Right ventricle myocardium superior (tissue), 1 donor: ENCODE results near the gene GRB10. TPM values are rescaled to one million over a fixed set of nuclear protein-coding genes. Genes with fewer than 3 reads are reported as not detected.

Experiments used
- ATAC-seq: fragments of 200-7000 bp; cut with Tn5 transposase; one replicate; pipeline ENCODE4 v1.9.1; 2020; ENCODE audit warnings: mild to moderate bottlenecking; ENCODE audit not compliant: poor library complexity
- DNase-seq: peaks from one replicate; pipeline ENCODE4 v3.0.0-alpha.2; 2020
- intact Hi-C: fragments of 100-400 bp; cut with DNase I; formaldehyde crosslinking; loops from one replicate; pipeline ENCODE4 v1.11.2; 2022
- total RNA-seq: library from RNA; stranded (reverse); fragmentation: NEBNext Ultra II Directional; extraction: Animal tissue kit (Norgen Biotek cat#: 25700); gene quantifications from one replicate; pipeline ENCODE4 v1.2.1, GENCODE V29; 2021
- donor health status: DM: no; HTN: yes; CAD: no; lungs with severe emphysema.

Gene GRB10
- total RNA-seq, 1 donor from 2014 or later: 32.2 TPM

- intact Hi-C loops: loop anchor here (5.0 kb wide), 1 partner anchor 56 kb away; no protein-coding TSS in a partner anchor
- ATAC-seq: no peak
- no peak for DNase-seq
Measured at GRCh38 chr7:50673096-50673495, 109.6 kb downstream of the GRB10 start.

DNA sequence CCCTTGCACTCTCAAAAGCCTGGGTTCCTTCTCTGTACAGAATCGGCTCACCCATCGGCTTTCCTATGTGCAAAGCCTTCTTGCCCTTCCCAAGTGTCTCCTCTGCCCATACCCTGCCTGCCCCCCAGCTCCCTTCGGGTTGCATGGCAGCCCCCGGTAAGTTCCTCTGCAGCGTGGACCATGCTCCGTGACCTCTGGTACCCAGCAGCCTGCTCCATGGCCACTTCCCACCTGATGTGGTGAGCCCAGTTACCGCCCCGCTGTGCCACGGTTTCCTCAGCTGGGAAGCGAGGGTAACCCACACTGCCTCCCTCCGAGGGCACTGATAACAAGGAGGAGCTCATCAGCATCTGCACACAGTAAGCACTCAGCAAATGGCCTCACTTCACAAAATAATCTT, 110.7 kb downstream of the GRB10 start:
- no peak for ATAC-seq
- no peak for DNase-seq
- intact Hi-C loops: loop anchor here (5.0 kb wide), 1 partner anchor 55 kb away; no protein-coding TSS in a partner anchor

DNA sequence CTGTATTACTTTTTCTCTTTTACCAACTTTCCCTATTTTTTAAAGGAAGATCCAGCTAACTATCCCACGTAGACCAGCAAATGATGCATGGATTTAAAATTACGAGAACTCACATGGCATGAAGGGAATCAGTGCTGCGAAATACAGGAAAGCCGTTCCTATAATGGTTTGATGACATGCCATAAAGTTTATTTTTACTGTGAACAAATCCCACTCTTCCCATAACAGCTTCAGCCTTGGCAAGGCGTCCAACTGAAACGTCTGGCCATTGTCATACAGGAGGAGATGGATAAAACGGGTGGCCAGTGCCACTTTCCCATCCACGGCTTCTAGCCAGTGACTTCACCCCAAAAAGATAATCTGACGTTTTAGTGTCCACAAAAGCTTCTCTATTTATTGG, 111.3 kb downstream of the GRB10 start:
- ATAC-seq: no peak
- no peak for DNase-seq
- intact Hi-C loops: loop anchor here (5.0 kb wide), 1 partner anchor 54 kb away; no protein-coding TSS in a partner anchor

DNA sequence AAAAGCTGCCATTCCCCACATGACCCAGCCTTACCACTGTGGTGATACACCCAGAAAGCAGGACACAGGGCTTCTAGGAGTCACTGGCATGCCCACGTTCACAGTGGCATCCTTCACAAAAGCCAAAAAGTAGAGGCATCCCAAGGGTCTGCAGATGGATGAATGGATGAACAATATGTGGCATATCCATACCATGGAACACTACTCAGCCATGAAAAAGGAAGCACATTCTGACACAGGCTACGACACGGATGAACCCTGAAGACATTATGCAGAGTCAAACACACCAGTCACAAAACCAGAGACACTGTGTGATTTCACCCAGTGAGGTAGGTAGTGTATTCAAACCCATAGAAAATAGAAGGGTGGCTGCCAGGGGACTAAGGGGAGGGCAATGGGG, 112.8 kb downstream of the GRB10 start:
- intact Hi-C loops: loop anchor here (5.0 kb wide), 1 partner anchor 53 kb away; no protein-coding TSS in a partner anchor
- DNase-seq (no peak), ATAC-seq (no peak)

GRCh38 chr7:50667789-50668226, 114.9 kb downstream of the GRB10 start:
- ATAC-seq (peak; percentile 89), DNase-seq (peak; percentile 68)
- intact Hi-C loops: no loop called here

GRCh38 chr7:50667338-50667737, 115.4 kb downstream of the GRB10 start:
- DNase-seq (peak; percentile 67), ATAC-seq (peak; percentile 38)
- intact Hi-C loops: no loop called here

GRCh38 chr7:50666124-50666496, 116.6 kb downstream of the GRB10 start:
- intact Hi-C loops: no loop called here
- DNase-seq (no peak), ATAC-seq (no peak)

- intact Hi-C loops: no loop called here
- ATAC-seq (no peak), DNase-seq (no peak)
Measured at GRCh38 chr7:50665403-50666123, 117.1 kb downstream of the GRB10 start.

DNA sequence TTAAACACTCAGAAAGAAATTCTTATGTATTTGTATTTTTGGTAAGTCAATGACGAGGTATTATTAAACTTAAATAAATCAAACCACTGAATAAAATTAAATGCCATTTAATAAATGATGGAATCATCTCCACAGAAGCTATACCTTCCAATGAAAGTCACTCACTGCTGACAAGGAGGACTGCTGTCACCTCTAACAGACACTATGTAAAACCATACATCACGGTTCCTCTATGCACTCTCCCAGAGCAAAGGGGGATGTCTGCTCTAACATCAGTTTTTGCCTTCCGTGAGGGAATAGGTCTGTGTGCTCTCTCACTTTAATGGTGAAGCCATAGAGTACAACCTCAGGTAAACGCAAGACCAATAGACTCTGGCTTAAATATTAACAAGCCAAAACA, 117.8 kb downstream of the GRB10 start:
- intact Hi-C loops: no loop called here
- DNase-seq (no peak), ATAC-seq (no peak)

DNA sequence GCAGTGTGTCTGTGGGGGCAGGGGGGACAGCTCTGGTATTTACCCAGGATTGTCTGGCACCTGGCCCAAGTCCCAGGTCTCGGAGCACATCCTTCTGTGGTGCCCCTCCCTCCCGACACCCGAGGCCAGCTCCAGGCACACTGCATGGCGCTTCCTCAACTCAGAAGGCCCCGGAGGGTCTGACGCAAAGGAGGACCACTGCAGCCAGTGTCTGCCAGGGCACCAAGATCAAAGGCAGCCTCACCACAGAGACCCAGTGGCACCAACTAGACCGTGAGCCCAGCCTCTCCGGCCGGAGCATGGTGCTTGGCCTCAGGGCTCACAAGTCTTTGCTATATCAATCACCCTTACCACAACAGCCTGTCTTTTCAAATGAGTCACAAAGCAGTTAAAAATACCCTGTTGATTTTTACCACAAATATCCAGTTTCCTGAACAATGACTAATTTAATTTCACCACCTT, 118.2 kb downstream of the GRB10 start:
- intact Hi-C loops: no loop called here
- ATAC-seq (no peak), DNase-seq (no peak)

DNA sequence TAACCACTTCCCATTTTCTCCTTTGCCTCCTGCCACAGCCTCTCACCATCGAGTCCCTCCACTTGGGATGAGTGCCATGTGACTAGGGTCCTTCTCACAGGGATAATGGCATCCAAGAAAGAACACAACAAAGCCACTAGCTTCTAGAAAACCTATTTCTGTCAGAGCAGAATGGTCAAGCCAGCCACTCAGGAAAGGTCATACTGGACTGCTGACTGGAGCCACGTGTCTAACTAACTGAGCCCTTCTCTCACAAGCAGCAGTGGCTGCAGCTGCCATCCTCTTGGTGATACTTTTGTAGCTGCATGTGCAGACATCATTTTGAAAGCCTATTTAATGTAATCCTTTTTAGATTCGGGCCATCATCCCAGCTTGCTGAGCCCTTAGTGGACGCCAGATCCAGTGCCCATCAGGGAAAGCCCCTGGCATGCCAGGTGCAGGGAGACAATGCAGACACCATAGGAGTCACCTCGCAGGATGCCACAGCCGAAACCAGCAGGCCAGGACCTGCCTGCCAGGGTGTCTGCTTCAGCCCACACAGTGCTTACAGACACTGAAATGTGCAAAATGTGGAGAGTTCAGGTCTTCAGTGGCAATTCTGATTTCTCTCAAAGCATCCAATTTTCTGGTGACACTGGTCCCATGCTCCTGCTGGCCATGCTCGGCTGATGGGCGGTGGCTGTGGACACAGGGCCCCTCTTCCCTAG, 119.1 kb downstream of the GRB10 start:
- ATAC-seq (no peak), DNase-seq (no peak)
- intact Hi-C loops: no loop called here

GRCh38 chr7:50662996-50663395, 119.7 kb downstream of the GRB10 start:
- DNase-seq: no peak
- no peak for ATAC-seq
- intact Hi-C loops: no loop called here

DNA sequence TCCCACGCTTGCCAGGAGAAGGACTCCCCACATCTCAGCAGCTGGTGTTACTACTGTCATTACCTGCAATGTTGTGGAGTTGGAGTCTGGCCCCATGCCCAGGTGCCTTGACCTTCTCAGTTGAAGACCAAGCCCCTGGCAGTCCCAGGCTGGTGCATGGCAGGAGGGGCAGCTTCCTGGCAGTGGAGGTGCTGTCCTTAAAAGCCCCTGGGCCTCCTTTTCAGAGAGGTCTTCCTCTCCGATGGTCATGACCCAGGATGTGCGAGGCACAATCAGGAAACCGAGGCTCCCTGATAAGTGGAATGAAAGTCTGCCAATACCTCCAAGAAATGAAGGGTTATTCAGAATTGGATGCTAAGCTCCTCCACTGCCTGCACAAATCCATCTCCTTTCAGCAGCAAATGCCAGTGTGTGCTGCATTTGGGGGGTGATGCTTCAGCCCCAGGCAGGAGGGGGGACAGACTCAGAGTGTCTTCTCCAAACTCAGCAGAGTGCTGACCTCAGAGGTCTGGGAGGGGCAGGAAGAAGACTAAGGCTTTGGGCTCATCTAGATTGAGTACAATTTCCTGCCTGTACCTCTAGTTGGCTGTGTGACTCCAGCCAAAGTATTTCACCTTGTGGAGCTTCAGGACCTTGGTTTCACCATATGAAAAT, 120.5 kb downstream of the GRB10 start:
- intact Hi-C loops: no loop called here
- ATAC-seq (no peak), DNase-seq (no peak)

- no peak for ATAC-seq
- intact Hi-C loops: no loop called here
- no peak for DNase-seq
Measured at GRCh38 chr7:50661345-50662040, 121.2 kb downstream of the GRB10 start.

GRCh38 chr7:50660830-50661175, 121.9 kb downstream of the GRB10 start:
- DNase-seq (no peak), ATAC-seq (no peak)
- intact Hi-C loops: no loop called here

- DNase-seq (peak; percentile 65), ATAC-seq (no peak)
- intact Hi-C loops: no loop called here
Measured at GRCh38 chr7:50660040-50660829, 122.5 kb downstream of the GRB10 start.

GRCh38 chr7:50659329-50659965, 123.2 kb downstream of the GRB10 start:
- ATAC-seq (no peak), DNase-seq (no peak)
- intact Hi-C loops: no loop called here

GRCh38 chr7:50658696-50659095, 124.0 kb downstream of the GRB10 start:
- no peak for DNase-seq
- no peak for ATAC-seq
- intact Hi-C loops: no loop called here
